Lung (tissue), 12 donors: Measurements from ENCODE around the gene CHAF1A. TPM values are rescaled to one million over a fixed set of nuclear protein-coding genes. Genes with fewer than 3 reads are reported as not detected.

ENCODE experiments used
- ATAC-seq: fragments of 200-7000 bp; cut with Tn5 transposase; one replicate; pipeline ENCODE4 v1.9.1; 2020; ENCODE audit warnings: moderate number of reproducible peaks; ENCODE audit not compliant: insufficient read depth, low FRiP score
- DNase-seq, 3 donors: peaks; one replicate each; pipeline ENCODE4 v3.0.0-alpha.2; 2013 to 2017
- H3K27ac ChIP-seq, 2 donors: one replicate each; pipeline ENCODE4 v1.5.1; 2013; ENCODE audit warnings: mild to moderate bottlenecking in 2 of 2, moderate library complexity in 2 of 2, control low read depth in 1 of 2, inconsistent platforms in 1 of 2, low read depth in 1 of 2, low read length in 1 of 2
- H3K27me3 ChIP-seq, 3 donors: one replicate each; pipeline ENCODE4 v1.5.1; 2013; ENCODE audit warnings: low read length in 2 of 3; ENCODE audit not compliant: control insufficient read depth in 3 of 3, insufficient read depth in 3 of 3
- H3K36me3 ChIP-seq, 4 donors: one replicate each; pipeline ENCODE4 v1.5.1; 2013; ENCODE audit warnings: low read length in 4 of 4, mild to moderate bottlenecking in 1 of 4, moderate library complexity in 1 of 4; ENCODE audit not compliant: control insufficient read depth in 4 of 4, insufficient read depth in 4 of 4
- H3K4me1 ChIP-seq, 5 donors: one replicate each; pipeline ENCODE4 v1.5.1; 2013; ENCODE audit warnings: low read length in 5 of 5, mild to moderate bottlenecking in 2 of 5, moderate library complexity in 1 of 5; ENCODE audit not compliant: control insufficient read depth in 5 of 5, insufficient read depth in 5 of 5
- H3K4me3 ChIP-seq: one replicate; pipeline ENCODE4 v1.5.1; 2013; ENCODE audit warnings: mild to moderate bottlenecking, control low read depth, moderate library complexity
- H3K9ac ChIP-seq, 2 donors: one replicate each; pipeline ENCODE4 v1.5.1; 2013; ENCODE audit warnings: low read length in 2 of 2, control low read depth in 1 of 2; ENCODE audit not compliant: insufficient read depth in 1 of 2
- H3K9me3 ChIP-seq, 4 donors: one replicate each; pipeline ENCODE4 v1.5.1; 2013; ENCODE audit warnings: low read length in 3 of 4, mild to moderate bottlenecking in 1 of 4, moderate library complexity in 1 of 4; ENCODE audit not compliant: control insufficient read depth in 4 of 4, insufficient read depth in 3 of 4
- WGBS, 2 donors: extraction: QIAGEN DNeasy Blood & Tissue Kit; methylation state at CpG; one replicate each; pipeline ENCODE4 v1.1.7; 2013; 5-methylcytosine and 5-hydroxymethylcytosine counted together
- polyA plus RNA-seq, 2 donors: library from polyadenylated mRNA; stranded (reverse); fragments of 200-250 nt; gene quantifications; one replicate each; pipeline ENCODE4 v1.2.1, GENCODE V29; 2013
- total RNA-seq, 2 donors: library from RNA; depleted of rRNA in 1 of 2; stranded (reverse); fragments of >200 nt in 1 of 2; gene quantifications; one replicate each; pipeline ENCODE4 v1.2.1, GENCODE V29; 2014 to 2021
- TF ChIP-seq, protein P1 (sequence below): IDR thresholded peaks from 2 replicates; pipeline ENCODE4 v1.5.1; 2012; ENCODE audit warnings: mild to moderate bottlenecking; ENCODE audit errors: control extremely low read depth, extremely low read depth
- donor health status: control.
- donor health status: control.
- donor health status: Bipolar disorder and iron deficiency.
- donor health status: healthy.
- donor health status: DM: yes; HTN: yes; CAD: no.

CHAF1A gene
- total and polyA plus RNA-seq, 4 donors = 6.8 to 16.7 (median 8.7) TPM

DNA sequence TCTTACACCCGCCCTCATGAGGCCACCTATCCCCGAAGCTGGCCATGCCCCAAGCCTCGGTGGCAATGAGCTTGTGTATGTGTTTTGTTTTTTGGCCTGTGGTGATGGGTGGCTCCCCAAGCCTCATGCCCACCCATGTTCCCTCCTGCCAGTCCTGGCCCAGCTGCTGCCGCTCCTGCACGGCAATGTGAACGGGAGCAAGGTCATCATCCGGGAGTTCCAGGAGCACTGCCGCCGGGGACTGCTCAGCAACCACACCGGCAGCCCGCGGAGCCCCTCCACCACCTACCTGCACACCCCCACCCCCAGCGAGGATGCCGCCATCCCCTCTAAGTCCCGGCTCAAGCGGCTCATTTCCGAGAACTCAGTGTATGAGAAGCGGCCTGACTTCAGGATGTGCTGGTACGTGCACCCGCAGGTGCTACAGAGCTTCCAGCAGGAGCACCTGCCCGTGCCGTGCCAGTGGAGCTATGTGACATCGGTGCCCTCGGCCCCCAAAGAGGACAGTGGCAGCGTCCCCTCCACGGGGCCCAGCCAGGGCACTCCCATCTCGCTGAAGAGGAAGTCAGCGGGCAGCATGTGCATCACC, 30.6 kb downstream of the CHAF1A start:
- Histone ChIP-seq H3K4me1 (peaks cover 0 to 28% (median 13%) of the 10 kb centered on the region in 5 donors), H3K36me3 (peaks cover 2 to 22% (median 9%) of the 10 kb centered on the region in 4 donors), H3K9ac (no peak overlapping the region), H3K27ac (no peak overlapping the region), H3K27me3 (no peaks in the 10 kb centered on the region), H3K4me3 (no peak overlapping the region), H3K9me3 (peaks cover 0 to 2% (median 0%) of the 10 kb centered on the region in 4 donors)
- WGBS, 2 donors = 94 to 98% methylated on average over 28 of the region's 28 CpGs
- ATAC-seq (no peak), DNase-seq (no peak)
- TF ChIP-seq, protein P1, sequence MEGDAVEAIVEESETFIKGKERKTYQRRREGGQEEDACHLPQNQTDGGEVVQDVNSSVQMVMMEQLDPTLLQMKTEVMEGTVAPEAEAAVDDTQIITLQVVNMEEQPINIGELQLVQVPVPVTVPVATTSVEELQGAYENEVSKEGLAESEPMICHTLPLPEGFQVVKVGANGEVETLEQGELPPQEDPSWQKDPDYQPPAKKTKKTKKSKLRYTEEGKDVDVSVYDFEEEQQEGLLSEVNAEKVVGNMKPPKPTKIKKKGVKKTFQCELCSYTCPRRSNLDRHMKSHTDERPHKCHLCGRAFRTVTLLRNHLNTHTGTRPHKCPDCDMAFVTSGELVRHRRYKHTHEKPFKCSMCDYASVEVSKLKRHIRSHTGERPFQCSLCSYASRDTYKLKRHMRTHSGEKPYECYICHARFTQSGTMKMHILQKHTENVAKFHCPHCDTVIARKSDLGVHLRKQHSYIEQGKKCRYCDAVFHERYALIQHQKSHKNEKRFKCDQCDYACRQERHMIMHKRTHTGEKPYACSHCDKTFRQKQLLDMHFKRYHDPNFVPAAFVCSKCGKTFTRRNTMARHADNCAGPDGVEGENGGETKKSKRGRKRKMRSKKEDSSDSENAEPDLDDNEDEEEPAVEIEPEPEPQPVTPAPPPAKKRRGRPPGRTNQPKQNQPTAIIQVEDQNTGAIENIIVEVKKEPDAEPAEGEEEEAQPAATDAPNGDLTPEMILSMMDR = no peak

DNA sequence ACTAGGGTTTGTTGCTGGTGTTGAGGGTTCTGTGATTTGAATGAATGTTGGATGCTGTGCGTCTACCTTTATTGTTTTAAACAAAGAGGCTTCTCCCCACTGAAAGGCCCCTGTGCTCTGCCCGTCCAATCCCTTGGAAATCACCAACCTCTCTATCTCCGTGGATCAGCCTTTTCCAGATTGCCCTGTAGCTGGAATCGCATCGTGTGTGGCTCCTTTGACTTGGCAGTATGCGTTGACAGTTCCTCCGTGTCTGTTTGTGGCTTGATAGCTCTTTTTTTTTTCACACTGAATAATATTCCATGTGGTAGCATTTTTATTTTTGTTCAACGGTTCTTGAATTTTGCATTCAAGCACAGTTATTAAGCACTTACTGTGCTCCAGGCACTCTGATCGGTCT, 32.0 kb downstream of the CHAF1A start:
- no peak overlapping the region for H3K4me3 ChIP-seq
- no peak for ATAC-seq
- no peak for DNase-seq
- 95 to 97% methylated on average over 9 of the region's 9 CpGs for WGBS, 2 donors
- TF ChIP-seq, protein P1 = no peak
- H3K9ac ChIP-seq = no peak overlapping the region
- no peaks in the 10 kb centered on the region for H3K27me3 ChIP-seq
- H3K9me3 ChIP-seq = peaks cover 0 to 2% (median 0%) of the 10 kb centered on the region in 4 donors
- H3K27ac ChIP-seq = no peak overlapping the region
- H3K36me3 ChIP-seq = peaks cover 2 to 18% (median 11%) of the 10 kb centered on the region in 4 donors
- peaks cover 0 to 15% (median 3%) of the 10 kb centered on the region in 5 donors for H3K4me1 ChIP-seq

- Histone ChIP-seq H3K27me3 (no peaks in the 10 kb centered on the region), H3K4me1 (no peaks in the 10 kb centered on the region), H3K27ac (no peak overlapping the region), H3K9ac (no peak overlapping the region), H3K9me3 (no peaks in the 10 kb centered on the region), H3K36me3 (peaks cover 2 to 14% (median 12%) of the 10 kb centered on the region in 4 donors), H3K4me3 (no peak overlapping the region)
- TF ChIP-seq, protein P1 = no peak
- DNase-seq = no peak
- ATAC-seq = no peak
- 95 to 96% methylated on average over 7 of the region's 7 CpGs for WGBS, 2 donors
These were observed 33.8 kb downstream of the CHAF1A start for GRCh38 chr19:4436231-4436630.

GRCh38 chr19:4437103-4437502, 34.7 kb downstream of the CHAF1A start:
- TF ChIP-seq, protein P1 = no peak
- Histone ChIP-seq H3K27me3 (no peaks in the 10 kb centered on the region), H3K4me1 (no peaks in the 10 kb centered on the region), H3K9ac (no peak overlapping the region), H3K36me3 (peaks cover 2 to 12% (median 9%) of the 10 kb centered on the region in 4 donors), H3K27ac (no peak overlapping the region), H3K9me3 (no peaks in the 10 kb centered on the region), H3K4me3 (no peak overlapping the region)
- DNase-seq (no peak), ATAC-seq (no peak)
- 94 to 98% methylated on average over 10 of the region's 10 CpGs for WGBS, 2 donors
